Erythroblast (primary cell): ENCODE data around the gene SOBP.

ENCODE experiments used
- GATA1 ChIP-seq: IDR thresholded peaks from 2 replicates; pipeline ENCODE4 v1.6.1; 2011; ENCODE audit warnings: low read depth, mild to moderate bottlenecking, control low read depth, low read length, moderate library complexity
- POLR2A ChIP-seq: IDR thresholded peaks from 2 replicates; pipeline ENCODE4 v1.6.1; 2011; ENCODE audit warnings: mild to moderate bottlenecking, low read length

DNA sequence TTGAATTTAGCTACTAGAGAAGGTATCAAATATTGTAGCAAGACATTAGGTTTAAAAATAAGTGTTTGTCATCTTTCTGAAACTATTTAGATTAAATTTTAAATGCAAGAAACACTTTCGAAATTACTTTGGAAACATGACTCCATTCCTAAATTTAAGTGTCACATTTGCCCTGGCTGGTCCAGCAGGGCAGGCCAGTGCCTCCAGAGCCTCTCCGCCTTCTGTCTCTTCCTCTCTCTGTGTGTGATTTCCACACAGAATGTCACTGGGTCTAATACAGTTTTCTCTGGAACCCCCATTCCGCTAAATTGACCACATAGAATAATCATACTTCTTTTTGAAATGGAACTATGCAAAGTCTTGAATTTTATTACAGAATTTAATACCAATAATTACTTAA lies 111.5 kb downstream of the SOBP start:
- TF ChIP-seq POLR2A (no peak), GATA1 (no peak)
